ENCODE data around the gene SLC22A16.

DNA sequence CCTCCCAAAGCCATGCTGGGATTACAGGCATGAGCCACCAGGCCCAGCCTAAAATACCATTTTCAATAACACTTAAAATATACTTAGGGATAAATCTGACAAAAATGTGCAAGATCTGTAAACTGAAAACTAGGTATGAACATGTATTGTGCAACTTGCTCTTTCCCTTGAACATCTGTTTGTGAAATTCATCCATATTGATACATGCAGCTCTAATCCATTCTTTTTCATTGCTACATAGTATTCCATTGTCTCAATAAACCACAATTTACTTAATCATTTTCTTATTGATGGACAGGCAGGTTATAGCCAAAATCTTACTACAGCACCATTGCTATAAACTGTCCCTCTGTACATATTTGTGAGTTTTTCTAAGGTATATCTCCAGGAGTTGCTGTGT is 4.7 kb upstream of the SLC22A16 start:
- TF ChIP-seq, protein P1, sequence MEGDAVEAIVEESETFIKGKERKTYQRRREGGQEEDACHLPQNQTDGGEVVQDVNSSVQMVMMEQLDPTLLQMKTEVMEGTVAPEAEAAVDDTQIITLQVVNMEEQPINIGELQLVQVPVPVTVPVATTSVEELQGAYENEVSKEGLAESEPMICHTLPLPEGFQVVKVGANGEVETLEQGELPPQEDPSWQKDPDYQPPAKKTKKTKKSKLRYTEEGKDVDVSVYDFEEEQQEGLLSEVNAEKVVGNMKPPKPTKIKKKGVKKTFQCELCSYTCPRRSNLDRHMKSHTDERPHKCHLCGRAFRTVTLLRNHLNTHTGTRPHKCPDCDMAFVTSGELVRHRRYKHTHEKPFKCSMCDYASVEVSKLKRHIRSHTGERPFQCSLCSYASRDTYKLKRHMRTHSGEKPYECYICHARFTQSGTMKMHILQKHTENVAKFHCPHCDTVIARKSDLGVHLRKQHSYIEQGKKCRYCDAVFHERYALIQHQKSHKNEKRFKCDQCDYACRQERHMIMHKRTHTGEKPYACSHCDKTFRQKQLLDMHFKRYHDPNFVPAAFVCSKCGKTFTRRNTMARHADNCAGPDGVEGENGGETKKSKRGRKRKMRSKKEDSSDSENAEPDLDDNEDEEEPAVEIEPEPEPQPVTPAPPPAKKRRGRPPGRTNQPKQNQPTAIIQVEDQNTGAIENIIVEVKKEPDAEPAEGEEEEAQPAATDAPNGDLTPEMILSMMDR (IDR thresholded peaks at IDR 0.05 in 4 of 5, conservative IDR thresholded peaks at IDR 0.05 in 1 of 5) = no peak
- no peak for TF ChIP-seq POLR2A (IDR thresholded peaks at IDR 0.05)

Data from gastrocnemius medialis (tissue), 4 donors.